ENCODE data around the gene MYO15B.

The MYO15B gene

DNA sequence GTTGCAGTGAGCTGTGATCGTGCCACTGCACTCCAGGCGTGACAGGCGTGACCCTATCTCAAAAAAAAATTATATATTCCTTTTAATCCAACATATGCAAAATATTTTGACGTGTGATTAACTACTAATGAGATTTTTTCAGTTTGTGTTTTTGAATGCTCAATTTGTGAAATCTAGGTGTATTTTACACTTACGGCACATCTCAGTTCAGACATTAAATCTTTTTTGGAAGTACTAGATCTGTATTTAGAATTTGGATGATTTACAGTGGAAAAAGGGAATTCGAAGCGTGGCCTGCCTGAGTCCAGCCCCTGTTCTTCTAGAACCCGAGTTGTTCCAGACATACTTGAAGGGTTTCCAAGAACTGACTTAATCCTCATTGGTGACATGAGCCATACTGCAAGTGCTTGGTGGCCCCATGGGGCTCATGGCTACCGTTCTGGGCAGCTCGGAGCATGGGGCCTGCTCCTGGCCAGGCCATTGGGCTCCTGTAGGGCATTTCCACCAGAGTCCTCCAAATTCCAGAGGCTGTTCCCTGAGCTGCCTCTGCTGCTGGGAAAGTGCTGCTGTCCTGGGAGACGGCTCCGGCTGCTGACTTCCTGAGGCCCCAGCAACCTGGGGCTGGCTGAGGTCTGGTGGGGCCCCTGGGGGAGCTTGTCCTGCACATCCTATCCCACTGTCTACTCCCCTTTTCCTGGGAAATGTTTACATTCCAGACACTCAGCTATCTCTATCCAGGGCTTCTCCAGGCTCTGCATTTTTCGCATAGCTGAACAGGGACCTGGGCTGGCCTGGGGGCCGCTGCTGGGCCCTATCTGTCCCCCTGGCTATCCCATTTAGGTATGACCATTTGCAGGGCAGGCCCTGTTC lies 34.9 kb upstream of the MYO15B start:
- TF ChIP-seq, protein P1, sequence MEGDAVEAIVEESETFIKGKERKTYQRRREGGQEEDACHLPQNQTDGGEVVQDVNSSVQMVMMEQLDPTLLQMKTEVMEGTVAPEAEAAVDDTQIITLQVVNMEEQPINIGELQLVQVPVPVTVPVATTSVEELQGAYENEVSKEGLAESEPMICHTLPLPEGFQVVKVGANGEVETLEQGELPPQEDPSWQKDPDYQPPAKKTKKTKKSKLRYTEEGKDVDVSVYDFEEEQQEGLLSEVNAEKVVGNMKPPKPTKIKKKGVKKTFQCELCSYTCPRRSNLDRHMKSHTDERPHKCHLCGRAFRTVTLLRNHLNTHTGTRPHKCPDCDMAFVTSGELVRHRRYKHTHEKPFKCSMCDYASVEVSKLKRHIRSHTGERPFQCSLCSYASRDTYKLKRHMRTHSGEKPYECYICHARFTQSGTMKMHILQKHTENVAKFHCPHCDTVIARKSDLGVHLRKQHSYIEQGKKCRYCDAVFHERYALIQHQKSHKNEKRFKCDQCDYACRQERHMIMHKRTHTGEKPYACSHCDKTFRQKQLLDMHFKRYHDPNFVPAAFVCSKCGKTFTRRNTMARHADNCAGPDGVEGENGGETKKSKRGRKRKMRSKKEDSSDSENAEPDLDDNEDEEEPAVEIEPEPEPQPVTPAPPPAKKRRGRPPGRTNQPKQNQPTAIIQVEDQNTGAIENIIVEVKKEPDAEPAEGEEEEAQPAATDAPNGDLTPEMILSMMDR (IDR thresholded peaks at IDR 0.05; ENCODE audit: borderline replicate concordance, control extremely low read depth, extremely low read depth, insufficient read depth, missing control alignments), result no peak
- in situ Hi-C loops (cut with MboI; ENCODE audit: low sequenced_read_pairs, unreplicated experiment), result no loop called here
- DNase-seq (ENCODE audit: low spot score), result no peak

DNA sequence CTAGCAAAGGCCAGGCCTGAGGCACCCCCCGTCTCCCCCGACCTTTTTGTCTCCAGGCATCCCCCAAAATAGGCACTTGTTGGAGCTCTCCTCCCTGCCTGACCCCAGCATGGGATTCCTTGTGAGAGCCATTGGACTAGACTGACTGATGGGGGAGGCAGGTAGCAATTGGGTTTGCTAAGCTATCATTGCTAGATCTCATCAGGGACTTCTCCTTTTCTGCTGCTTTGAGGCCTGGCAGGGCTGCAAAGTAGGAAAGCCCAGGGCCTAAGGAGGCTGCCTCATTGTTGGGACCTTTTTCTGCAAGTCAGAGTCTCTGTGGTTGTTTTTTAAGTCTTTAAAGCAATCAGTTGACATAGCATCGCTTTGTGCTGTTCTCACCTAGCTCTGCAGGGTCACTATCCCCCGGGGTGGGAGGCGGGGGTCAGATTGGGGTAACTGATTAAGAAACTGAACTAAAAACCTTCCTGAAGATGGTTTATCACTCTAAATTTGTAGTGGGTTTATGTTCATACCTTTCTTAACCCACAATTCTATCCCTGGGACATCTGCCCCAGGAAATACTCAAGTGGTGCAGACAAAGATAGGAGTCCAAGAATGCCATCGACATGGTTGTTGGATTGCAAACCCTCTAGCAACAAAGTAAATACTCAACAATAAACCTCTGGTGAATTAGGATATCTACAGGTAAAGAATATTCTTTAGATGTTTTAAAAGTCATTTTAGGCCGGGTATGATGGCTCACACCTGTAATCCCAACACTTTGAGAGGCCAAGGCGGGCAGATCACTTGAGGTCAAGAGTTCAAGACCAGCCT lies 34.1 kb upstream of the MYO15B start:
- in situ Hi-C loops (cut with MboI; ENCODE audit: low sequenced_read_pairs, unreplicated experiment), result no loop called here
- TF ChIP-seq, protein P1 (IDR thresholded peaks at IDR 0.05; ENCODE audit: borderline replicate concordance, control extremely low read depth, extremely low read depth, insufficient read depth, missing control alignments), result no peak
- no peak for DNase-seq (ENCODE audit: low spot score)

DNA sequence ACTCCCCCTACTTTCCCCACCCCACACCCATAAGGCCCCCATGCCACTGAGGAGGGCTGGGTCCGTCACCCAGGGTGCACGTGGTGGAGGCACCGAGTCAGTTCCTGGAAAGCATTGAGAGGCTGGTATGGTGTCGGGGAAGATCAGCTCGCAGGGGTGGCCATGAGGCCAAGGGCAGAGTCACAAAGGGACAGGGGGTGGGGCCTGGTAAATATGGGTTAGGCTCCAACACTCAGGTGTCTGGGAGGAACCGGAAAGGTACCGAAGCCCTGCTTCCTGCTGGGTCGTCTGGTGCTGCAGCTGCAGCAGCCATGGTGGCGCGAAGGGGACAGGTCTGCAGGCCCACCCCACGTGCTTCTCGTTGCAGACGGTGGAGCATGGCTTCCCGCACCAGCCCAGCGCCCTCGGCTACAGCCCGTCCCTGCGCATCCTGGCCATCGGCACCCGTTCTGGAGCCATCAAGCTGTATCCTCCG lies 31.9 kb upstream of the MYO15B start:
- no peak for DNase-seq (ENCODE audit: low spot score)
- in situ Hi-C loops (cut with MboI; ENCODE audit: low sequenced_read_pairs, unreplicated experiment), result no loop called here

DNA sequence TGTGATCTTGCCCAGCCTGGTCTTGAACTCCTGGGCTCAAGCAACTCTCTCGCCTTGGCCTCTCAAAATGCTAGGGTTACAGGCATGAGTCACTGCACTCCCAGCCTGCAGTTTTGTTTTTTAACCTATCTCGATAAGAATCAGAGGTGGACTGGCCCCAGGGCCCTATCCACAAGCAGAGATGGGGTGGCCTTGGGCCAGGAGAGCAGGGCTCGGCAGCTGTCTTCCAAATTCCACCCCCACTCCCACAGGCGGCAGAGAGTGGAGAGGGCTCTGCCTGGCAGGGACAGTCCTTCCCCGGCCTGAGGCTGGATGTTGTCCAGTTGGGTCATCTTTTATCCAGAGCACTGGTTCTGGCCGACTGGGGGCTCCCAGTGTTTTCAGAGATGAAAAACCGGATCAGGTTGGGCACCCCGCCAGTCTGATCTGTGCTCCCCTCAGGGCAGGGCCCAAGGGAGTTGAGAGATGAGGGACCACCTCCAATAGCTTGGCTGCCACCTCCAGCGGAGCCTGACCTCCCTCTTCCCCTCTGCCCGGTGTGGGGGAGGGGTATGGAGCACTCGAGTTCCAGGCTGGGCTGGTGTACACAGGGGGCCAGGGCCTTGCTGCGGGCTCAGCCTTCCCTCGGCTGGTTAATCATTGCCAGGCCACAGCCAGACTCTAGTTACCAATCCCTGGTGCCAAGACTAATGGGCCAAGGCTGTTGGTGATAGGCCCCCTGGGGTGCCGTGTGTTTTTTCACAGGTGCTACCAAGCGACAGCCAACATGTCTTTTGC lies 30.3 kb upstream of the MYO15B start:
- no peak for DNase-seq (ENCODE audit: low spot score)
- in situ Hi-C loops (cut with MboI; ENCODE audit: low sequenced_read_pairs, unreplicated experiment), result no loop called here
- TF ChIP-seq, protein P1 (IDR thresholded peaks at IDR 0.05; ENCODE audit: borderline replicate concordance, control extremely low read depth, extremely low read depth, insufficient read depth, missing control alignments), result no peak

More for the DNA sequence above, 31.9 kb upstream of the MYO15B start:
- TF ChIP-seq, protein P1 (IDR thresholded peaks at IDR 0.05; ENCODE audit: borderline replicate concordance, control extremely low read depth, extremely low read depth, insufficient read depth, missing control alignments), result no peak

DNA sequence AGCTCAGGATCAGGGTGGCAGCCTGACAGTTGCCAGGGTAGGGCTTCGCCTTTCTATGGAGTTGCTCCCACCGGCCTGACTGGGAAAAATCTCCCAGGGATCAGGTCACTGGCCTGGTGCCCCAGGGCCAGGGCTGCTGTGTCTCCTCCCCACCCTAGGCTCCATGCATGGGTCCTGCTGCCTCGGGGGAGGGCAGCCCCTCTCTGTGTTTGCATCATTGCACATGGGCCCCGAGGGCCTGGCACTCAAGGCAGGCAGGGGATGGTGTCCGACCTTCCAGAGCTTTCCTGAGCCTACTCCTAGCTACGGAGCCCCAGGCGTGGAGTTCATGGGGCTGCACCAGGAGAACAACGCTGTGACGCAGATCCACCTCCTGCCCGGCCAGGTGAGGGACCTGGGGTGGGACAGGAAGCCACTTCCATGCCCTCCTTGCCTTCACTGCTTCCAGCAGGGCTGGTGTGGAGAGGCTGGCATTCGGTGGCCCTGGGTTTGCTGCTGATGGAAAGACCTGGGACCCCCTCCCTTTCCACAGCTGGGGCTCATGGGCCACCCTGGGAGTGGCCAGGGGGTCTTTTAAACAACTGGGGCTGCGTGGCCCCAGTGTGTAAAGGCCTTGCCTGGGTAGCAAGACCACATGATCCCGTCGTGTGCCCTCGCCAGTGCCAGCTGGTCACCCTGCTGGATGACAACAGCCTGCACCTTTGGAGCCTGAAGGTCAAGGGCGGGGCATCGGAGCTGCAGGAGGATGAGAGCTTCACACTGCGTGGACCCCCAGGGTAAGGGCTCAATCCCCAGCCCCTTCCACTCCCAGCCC lies 29.5 kb upstream of the MYO15B start:
- in situ Hi-C loops (cut with MboI; ENCODE audit: low sequenced_read_pairs, unreplicated experiment), result no loop called here
- no peak for DNase-seq (ENCODE audit: low spot score)
- TF ChIP-seq, protein P1 (IDR thresholded peaks at IDR 0.05; ENCODE audit: borderline replicate concordance, control extremely low read depth, extremely low read depth, insufficient read depth, missing control alignments), result no peak
